Smooth muscle cell (in vitro differentiated cells): ENCODE results near the gene CDH12. TPM values are rescaled to one million over a fixed set of nuclear protein-coding genes. Genes with fewer than 3 reads are reported as not detected.
"Not testable (repeated sequence)": the region's sequence is repeated elsewhere in the genome, so short reads cannot be mapped to it uniquely, and the experiment has no call there.

Experiments used
- DNase-seq: peaks from one replicate; lab custom pipeline; 2025; ENCODE audit not compliant: unreplicated experiment; lab: John Stamatoyannopoulos, UW
- H2AFZ ChIP-seq: fragments of 200-600 bp; sonication (generic); 2 replicates; pipeline ENCODE4 v1.6.0; 2016; ENCODE audit warnings: antibody characterized with exemption, low read depth, mild to moderate bottlenecking
- H3F3A ChIP-seq: fragments of 200-600 bp; sonication (generic); 2 replicates; pipeline ENCODE4 v1.6.0; 2017; ENCODE audit warnings: antibody characterized with exemption, low read depth
- H3K27ac ChIP-seq: fragments of 200-600 bp; sonication (generic); 2 replicates; pipeline ENCODE4 v1.5.1; 2016; ENCODE audit warnings: low read depth, mild to moderate bottlenecking
- H3K27me3 ChIP-seq: fragments of 200-600 bp; sonication (generic); 2 replicates; pipeline ENCODE4 v1.6.1; 2016; ENCODE audit warnings: low read depth, mild to moderate bottlenecking
- H3K36me3 ChIP-seq: fragments of 200-600 bp; sonication (generic); 2 replicates; pipeline ENCODE4 v1.5.1; 2016; ENCODE audit warnings: low read depth
- H3K4me1 ChIP-seq: fragments of 200-600 bp; sonication (generic); 2 replicates; pipeline ENCODE4 v1.5.1; 2016; ENCODE audit warnings: low read depth
- H3K4me2 ChIP-seq: fragments of 200-600 bp; sonication (generic); 2 replicates; pipeline ENCODE4 v1.6.0; 2016; ENCODE audit warnings: mild to moderate bottlenecking
- H3K4me3 ChIP-seq: fragments of 200-600 bp; sonication (generic); 2 replicates; pipeline ENCODE4 v1.5.1; 2016; ENCODE audit warnings: mild to moderate bottlenecking
- H3K79me2 ChIP-seq: fragments of 200-600 bp; sonication (generic); 2 replicates; pipeline ENCODE4 v1.6.0; 2016; ENCODE audit warnings: low read depth, mild to moderate bottlenecking
- H3K9ac ChIP-seq: fragments of 200-600 bp; sonication (generic); 2 replicates; pipeline ENCODE4 v1.6.0; 2016; ENCODE audit warnings: low read depth
- H3K9me3 ChIP-seq: fragments of 200-600 bp; sonication (generic); replicated peaks from 2 replicates; pipeline ENCODE4 v1.5.1; 2016; ENCODE audit warnings: low read depth
- H4K20me1 ChIP-seq: fragments of 200-600 bp; sonication (generic); 2 replicates; pipeline ENCODE4 v1.6.0; 2016; ENCODE audit warnings: low read depth
- CTCF ChIP-seq: fragments of 200-600 bp; sonication (generic); IDR thresholded peaks from 2 replicates; pipeline ENCODE4 v1.5.1; 2017; ENCODE audit warnings: borderline replicate concordance, mild to moderate bottlenecking, antibody characterized with exemption; ENCODE audit not compliant: insufficient read depth, poor library complexity, severe bottlenecking
- WGBS: methylation state at CpG from one replicate; pipeline ENCODE4 v1.1.7; 2016; ENCODE audit warnings: low lambda C conversion rate; 5-methylcytosine and 5-hydroxymethylcytosine counted together
- polyA plus RNA-seq: library from polyadenylated mRNA; unstranded; fragments of >200 nt; fragmentation: Nextera tagmentation; extraction: Ambion mirVana; gene quantifications from 2 replicates; pipeline ENCODE4 v1.2.1, GENCODE V29; 2016
- total RNA-seq: library from RNA; depleted of rRNA; stranded (reverse); fragments of >200 nt; gene quantifications from 2 replicates; pipeline ENCODE4 v1.2.3, GENCODE V29; 2014

CDH12 gene
- total and polyA plus RNA-seq, 2 experiments from 2014 or later = not detected

GRCh38 chr5:22887566-22887965 is 34.4 kb upstream of the CDH12 start:
- no peaks in the 10 kb centered on the region for H4K20me1 ChIP-seq
- no peaks in the 10 kb centered on the region for H3K9me3 ChIP-seq
- no peak overlapping the region for H3K9ac ChIP-seq
- no peaks in the 10 kb centered on the region for H3K27me3 ChIP-seq
- H3K4me3 ChIP-seq = no peak overlapping the region
- H3F3A ChIP-seq = no peaks in the 10 kb centered on the region
- H3K27ac ChIP-seq = no peak overlapping the region
- no peak overlapping the region for H3K4me2 ChIP-seq
- no peaks in the 10 kb centered on the region for H3K79me2 ChIP-seq
- TF ChIP-seq CTCF = no peak
- WGBS = 75% methylated on average over 3 of the region's 3 CpGs
- DNase-seq = no peak
- no peaks in the 10 kb centered on the region for H3K4me1 ChIP-seq
- no peaks in the 10 kb centered on the region for H3K36me3 ChIP-seq
- H2AFZ ChIP-seq = peak overlapping the region; percentile 24

- not testable (repeated sequence) for H3F3A ChIP-seq, H3K9ac ChIP-seq, H3K27ac ChIP-seq, H3K9me3 ChIP-seq, H3K4me3 ChIP-seq, H3K4me2 ChIP-seq, H3K36me3 ChIP-seq, H3K4me1 ChIP-seq, H4K20me1 ChIP-seq, H2AFZ ChIP-seq, H3K79me2 ChIP-seq, DNase-seq
- peaks cover 28% of the 10 kb centered on the region for H3K27me3 ChIP-seq
- 93% methylated on average over 5 of the region's 5 CpGs for WGBS
These were observed 5.8 kb upstream of the CDH12 start for GRCh38 chr5:22858911-22859310.

GRCh38 chr5:22855824-22856223 is 2.7 kb upstream of the CDH12 start:
- Histone ChIP-seq H3K27ac (no peak overlapping the region), H3K27me3 (peaks cover 53% of the 10 kb centered on the region), H3F3A (no peaks in the 10 kb centered on the region), H4K20me1 (no peaks in the 10 kb centered on the region), H3K9me3 (no peaks in the 10 kb centered on the region), H3K9ac (no peak overlapping the region), H3K4me1 (peaks cover 8% of the 10 kb centered on the region), H3K79me2 (no peaks in the 10 kb centered on the region), H3K4me2 (no peak overlapping the region), H2AFZ (no peak overlapping the region), H3K36me3 (no peaks in the 10 kb centered on the region), H3K4me3 (no peak overlapping the region)
- DNase-seq = no peak
- TF ChIP-seq CTCF = no peak
- WGBS = 84% methylated on average over 4 of the region's 4 CpGs

- peaks cover 8% of the 10 kb centered on the region for H3K4me1 ChIP-seq
- no peak overlapping the region for H3K27ac ChIP-seq
- TF ChIP-seq CTCF = no peak
- WGBS = 46% methylated on average over 3 of the region's 3 CpGs
- DNase-seq = no peak
- no peak overlapping the region for H2AFZ ChIP-seq
- H3K4me3 ChIP-seq = no peak overlapping the region
- no peaks in the 10 kb centered on the region for H3K79me2 ChIP-seq
- H3K9me3 ChIP-seq = no peaks in the 10 kb centered on the region
- H3K4me2 ChIP-seq = no peak overlapping the region
- no peaks in the 10 kb centered on the region for H3F3A ChIP-seq
- H3K9ac ChIP-seq = no peak overlapping the region
- H3K27me3 ChIP-seq = peaks cover 50% of the 10 kb centered on the region
- no peaks in the 10 kb centered on the region for H3K36me3 ChIP-seq
- no peaks in the 10 kb centered on the region for H4K20me1 ChIP-seq
These were observed 2.2 kb downstream of the CDH12 start for GRCh38 chr5:22850981-22851380.
